Myocyte (in vitro differentiated cells): ENCODE data around the gene CCL13. TPM values are rescaled to one million over a fixed set of nuclear protein-coding genes. Genes with fewer than 3 reads are reported as not detected.

ENCODE experiments used
- DNase-seq: peaks from one replicate; pipeline ENCODE4 v3.0.0-alpha.2; 2012; ENCODE audit warnings: low read depth
- total RNA-seq: library from RNA; depleted of rRNA; stranded (reverse); fragments of >200 nt; gene quantifications from 2 replicates; pipeline ENCODE4 v1.2.3, GENCODE V29; 2014

The CCL13 gene
- total RNA-seq, 1 donor from 2014 or later: not detected

GRCh38 chr17:34383216-34383615 lies 26.9 kb downstream of the CCL13 start:
- DNase-seq: no peak

- no peak for DNase-seq
These were observed 28.0 kb downstream of the CCL13 start for GRCh38 chr17:34384271-34384670.

GRCh38 chr17:34384822-34385605 lies 28.7 kb downstream of the CCL13 start:
- peak; percentile 2 for DNase-seq

- DNase-seq: no peak
These were observed 30.0 kb downstream of the CCL13 start for GRCh38 chr17:34386343-34386696.

GRCh38 chr17:34386697-34387550 lies 30.6 kb downstream of the CCL13 start:
- peak; percentile 21 for DNase-seq

- no peak for DNase-seq
These were observed 31.3 kb downstream of the CCL13 start for GRCh38 chr17:34387566-34387965.

GRCh38 chr17:34389126-34389750 lies 33.0 kb downstream of the CCL13 start:
- DNase-seq: no peak

GRCh38 chr17:34390649-34391048 lies 34.4 kb downstream of the CCL13 start:
- DNase-seq: no peak

- no peak for DNase-seq
These were observed 35.0 kb downstream of the CCL13 start for GRCh38 chr17:34391241-34391640.

GRCh38 chr17:34393401-34393800 lies 37.1 kb downstream of the CCL13 start:
- DNase-seq: no peak

GRCh38 chr17:34397265-34397664 lies 41.0 kb downstream of the CCL13 start:
- DNase-seq: no peak

- no peak for DNase-seq
These were observed 42.7 kb downstream of the CCL13 start for GRCh38 chr17:34398990-34399389.

GRCh38 chr17:34399725-34400124 lies 43.4 kb downstream of the CCL13 start:
- no peak for DNase-seq

- no peak for DNase-seq
These were observed 44.1 kb downstream of the CCL13 start for GRCh38 chr17:34400301-34400931.

- no peak for DNase-seq
These were observed 44.9 kb downstream of the CCL13 start for GRCh38 chr17:34401165-34401564.

- no peak for DNase-seq
These were observed 46.7 kb downstream of the CCL13 start for GRCh38 chr17:34403006-34403405.

- no peak for DNase-seq
These were observed 49.9 kb downstream of the CCL13 start for GRCh38 chr17:34406226-34406625.
